ENCODE data around the gene TPMT.

TPMT gene

DNA sequence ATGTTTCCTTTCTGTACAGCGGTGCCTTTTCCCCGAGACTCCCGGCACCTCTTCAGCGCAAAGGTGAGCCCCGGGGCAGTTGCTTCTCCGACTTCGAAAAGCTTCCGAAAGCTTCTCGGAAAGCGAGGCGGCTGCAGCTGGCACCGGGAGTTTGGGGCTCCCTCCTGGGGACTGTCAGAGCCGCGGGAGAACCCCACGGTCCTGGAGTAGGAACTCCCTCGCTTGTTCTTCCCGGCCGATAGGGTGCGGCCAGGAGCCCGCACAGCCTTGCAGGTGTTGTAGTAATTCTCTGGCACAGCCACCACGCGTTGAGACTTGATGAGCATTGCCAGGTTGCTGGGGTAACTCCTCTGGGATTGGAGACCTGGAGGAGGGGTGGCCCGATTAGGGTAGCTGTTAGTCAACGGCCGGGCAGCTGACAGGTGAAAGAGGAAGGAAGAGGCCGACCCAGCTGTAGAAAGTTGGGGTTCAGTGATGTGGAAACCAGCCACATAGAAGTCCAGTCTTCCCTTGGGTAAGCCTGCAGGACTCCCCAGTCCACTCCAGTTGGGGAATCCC is 1.1 kb upstream of the TPMT start:
- TF ChIP-seq RAD21 (IDR thresholded peaks at IDR 0.05; ENCODE audit: low read depth) (peak; percentile 38; the same call in 1 of the 2 replicates), TEAD4 (IDR thresholded peaks at IDR 0.05) (no peak), EGR1 (IDR thresholded peaks at IDR 0.05) (no peak), NFIC (IDR thresholded peaks at IDR 0.05) (0 out of 2 replicates have a peak, but pooled peaks have one; percentile 51), TAF1 (IDR thresholded peaks at IDR 0.05; ENCODE audit: low read depth) (0 out of 2 replicates have a peak, but pooled peaks have one; percentile 13), ZBTB7A (IDR thresholded peaks at IDR 0.05; ENCODE audit: low read depth) (peak; percentile 0; the same call in 1 of the 2 replicates), CEBPB (IDR thresholded peaks at IDR 0.05) (no peak), TCF12 (IDR thresholded peaks at IDR 0.05; ENCODE audit: low read depth) (0 out of 2 replicates have a peak, but pooled peaks have one; percentile 45)
- TF ChIP-seq, protein P1, sequence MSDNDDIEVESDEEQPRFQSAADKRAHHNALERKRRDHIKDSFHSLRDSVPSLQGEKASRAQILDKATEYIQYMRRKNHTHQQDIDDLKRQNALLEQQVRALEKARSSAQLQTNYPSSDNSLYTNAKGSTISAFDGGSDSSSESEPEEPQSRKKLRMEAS (IDR thresholded peaks at IDR 0.05), result peak; percentile 68

DNA sequence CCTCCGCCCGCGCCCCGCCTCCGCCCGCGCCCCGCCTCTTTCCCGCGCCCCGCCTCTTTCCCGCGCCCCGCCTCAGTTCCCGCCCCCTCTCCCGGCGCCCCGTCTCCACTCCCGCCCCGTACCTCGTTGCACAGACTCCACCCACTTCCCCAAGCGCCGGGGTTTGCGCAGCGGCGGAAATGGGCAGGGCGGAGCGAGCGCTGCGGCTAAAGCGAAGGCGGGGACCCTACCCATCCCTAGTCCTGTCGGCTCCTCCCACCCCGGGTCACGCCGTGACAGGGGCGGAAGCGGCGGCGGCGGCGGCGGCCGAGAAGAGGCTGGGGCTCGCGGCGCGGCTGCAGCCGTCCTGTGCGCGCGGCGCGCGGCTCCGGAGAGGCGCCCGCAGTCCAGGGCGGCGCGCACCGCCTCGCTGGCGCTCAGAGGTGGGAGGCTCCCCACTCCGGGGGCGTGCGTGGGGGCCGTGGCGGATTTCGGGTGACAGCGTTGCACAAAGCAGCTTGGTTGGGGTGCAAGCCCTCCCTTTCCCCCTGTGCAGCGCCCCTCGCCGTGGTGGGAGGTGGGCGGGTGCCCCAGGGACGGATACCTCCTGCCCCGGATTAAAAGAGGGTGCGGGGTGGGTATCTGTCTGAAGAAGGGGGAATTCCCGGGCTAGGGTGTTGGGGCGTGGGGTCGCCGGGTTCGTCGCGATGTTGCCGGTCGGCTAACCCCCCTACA is 430 bp upstream of the TPMT start, which contains the start of gene KDM1B:
Gene KDM1B, plus strand, starts transcription at position 273 of the 714 bp plus-strand sequence. CDS start 4,474 bp downstream, outside the sequence.
- TF ChIP-seq CEBPB (IDR thresholded peaks at IDR 0.05), result no peak
- TF ChIP-seq TEAD4 (IDR thresholded peaks at IDR 0.05), result no peak
- TF ChIP-seq, protein P2, sequence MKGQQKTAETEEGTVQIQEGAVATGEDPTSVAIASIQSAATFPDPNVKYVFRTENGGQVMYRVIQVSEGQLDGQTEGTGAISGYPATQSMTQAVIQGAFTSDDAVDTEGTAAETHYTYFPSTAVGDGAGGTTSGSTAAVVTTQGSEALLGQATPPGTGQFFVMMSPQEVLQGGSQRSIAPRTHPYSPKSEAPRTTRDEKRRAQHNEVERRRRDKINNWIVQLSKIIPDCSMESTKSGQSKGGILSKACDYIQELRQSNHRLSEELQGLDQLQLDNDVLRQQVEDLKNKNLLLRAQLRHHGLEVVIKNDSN (IDR thresholded peaks at IDR 0.05), result no peak; the same call in 1 of the 2 replicates
- TF ChIP-seq TAF1 (IDR thresholded peaks at IDR 0.05; ENCODE audit: low read depth), result 0 out of 2 replicates have a peak, but pooled peaks have one; percentile 4
- no peak for TF ChIP-seq FOXM1 (IDR thresholded peaks at IDR 0.05; ENCODE audit: borderline replicate concordance, low read depth)
- TF ChIP-seq TCF12 (IDR thresholded peaks at IDR 0.05; ENCODE audit: low read depth), result no peak; the same call in 1 of the 2 replicates
- no peak for TF ChIP-seq CREB1 (IDR thresholded peaks at IDR 0.05; ENCODE audit: low read depth)
- TF ChIP-seq, protein P1 (IDR thresholded peaks at IDR 0.05), result peak; percentile 17
- peak; percentile 64; the same call in 1 of the 2 replicates for TF ChIP-seq ZBTB7A (IDR thresholded peaks at IDR 0.05; ENCODE audit: low read depth)
- 0 out of 2 replicates have a peak, but pooled peaks have one; percentile 20 for TF ChIP-seq EP300 (IDR thresholded peaks at IDR 0.05; ENCODE audit: borderline replicate concordance)
- no peak for TF ChIP-seq RAD21 (IDR thresholded peaks at IDR 0.05; ENCODE audit: low read depth)
- TF ChIP-seq YY1 (IDR thresholded peaks at IDR 0.05; ENCODE audit: low read depth), result no peak
- TF ChIP-seq EGR1 (IDR thresholded peaks at IDR 0.05), result no peak
- no peak for TF ChIP-seq NFIC (IDR thresholded peaks at IDR 0.05)
- TF ChIP-seq, protein P3, sequence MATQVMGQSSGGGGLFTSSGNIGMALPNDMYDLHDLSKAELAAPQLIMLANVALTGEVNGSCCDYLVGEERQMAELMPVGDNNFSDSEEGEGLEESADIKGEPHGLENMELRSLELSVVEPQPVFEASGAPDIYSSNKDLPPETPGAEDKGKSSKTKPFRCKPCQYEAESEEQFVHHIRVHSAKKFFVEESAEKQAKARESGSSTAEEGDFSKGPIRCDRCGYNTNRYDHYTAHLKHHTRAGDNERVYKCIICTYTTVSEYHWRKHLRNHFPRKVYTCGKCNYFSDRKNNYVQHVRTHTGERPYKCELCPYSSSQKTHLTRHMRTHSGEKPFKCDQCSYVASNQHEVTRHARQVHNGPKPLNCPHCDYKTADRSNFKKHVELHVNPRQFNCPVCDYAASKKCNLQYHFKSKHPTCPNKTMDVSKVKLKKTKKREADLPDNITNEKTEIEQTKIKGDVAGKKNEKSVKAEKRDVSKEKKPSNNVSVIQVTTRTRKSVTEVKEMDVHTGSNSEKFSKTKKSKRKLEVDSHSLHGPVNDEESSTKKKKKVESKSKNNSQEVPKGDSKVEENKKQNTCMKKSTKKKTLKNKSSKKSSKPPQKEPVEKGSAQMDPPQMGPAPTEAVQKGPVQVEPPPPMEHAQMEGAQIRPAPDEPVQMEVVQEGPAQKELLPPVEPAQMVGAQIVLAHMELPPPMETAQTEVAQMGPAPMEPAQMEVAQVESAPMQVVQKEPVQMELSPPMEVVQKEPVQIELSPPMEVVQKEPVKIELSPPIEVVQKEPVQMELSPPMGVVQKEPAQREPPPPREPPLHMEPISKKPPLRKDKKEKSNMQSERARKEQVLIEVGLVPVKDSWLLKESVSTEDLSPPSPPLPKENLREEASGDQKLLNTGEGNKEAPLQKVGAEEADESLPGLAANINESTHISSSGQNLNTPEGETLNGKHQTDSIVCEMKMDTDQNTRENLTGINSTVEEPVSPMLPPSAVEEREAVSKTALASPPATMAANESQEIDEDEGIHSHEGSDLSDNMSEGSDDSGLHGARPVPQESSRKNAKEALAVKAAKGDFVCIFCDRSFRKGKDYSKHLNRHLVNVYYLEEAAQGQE (IDR thresholded peaks at IDR 0.05; ENCODE audit: low read depth), result no peak

DNA sequence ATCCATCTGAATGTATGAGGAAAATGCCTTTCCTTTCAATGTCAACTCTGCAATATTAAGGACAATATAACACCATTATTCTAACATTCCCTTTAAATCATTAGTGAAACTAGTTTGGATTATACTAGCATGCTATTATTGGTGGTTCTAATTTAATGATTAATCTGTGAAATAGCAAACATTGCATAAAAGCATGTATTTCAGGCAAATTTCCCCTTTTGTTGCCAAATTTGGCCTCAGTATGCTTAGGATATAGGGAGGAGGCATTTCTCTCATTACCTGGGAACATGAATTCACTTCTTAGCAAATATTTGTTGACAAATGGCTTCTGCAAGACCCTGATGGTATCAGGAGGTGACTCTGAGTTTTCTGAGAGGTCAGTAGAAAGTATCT is 1.6 kb downstream of the TPMT start:
- TF ChIP-seq CREB1 (IDR thresholded peaks at IDR 0.05; ENCODE audit: low read depth), result no peak

DNA sequence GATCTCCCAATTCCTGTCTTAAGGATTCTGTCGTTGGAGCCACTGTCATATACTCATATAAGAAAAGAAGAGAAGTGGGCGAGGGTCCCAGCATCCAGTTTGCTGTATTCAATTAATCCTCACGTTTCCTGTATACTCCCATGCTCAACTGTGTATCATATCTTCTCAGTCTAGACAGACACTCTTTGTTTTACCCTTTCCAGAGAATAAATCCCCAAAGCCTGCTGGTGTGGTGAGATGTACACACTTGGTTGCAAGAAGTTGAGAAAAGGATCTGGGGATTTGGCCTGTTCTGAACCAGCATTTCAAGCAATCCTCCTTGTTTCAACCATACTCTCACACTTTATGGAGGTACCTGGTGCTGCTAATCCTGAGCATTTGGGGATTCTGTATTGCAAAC is 3.1 kb downstream of the TPMT start:
- TF ChIP-seq FOXM1 (IDR thresholded peaks at IDR 0.05; ENCODE audit: borderline replicate concordance, low read depth), result no peak
- TF ChIP-seq RAD21 (IDR thresholded peaks at IDR 0.05; ENCODE audit: low read depth), result no peak
- TF ChIP-seq, protein P2 (IDR thresholded peaks at IDR 0.05), result no peak
- no peak for TF ChIP-seq TCF12 (IDR thresholded peaks at IDR 0.05; ENCODE audit: low read depth)
- no peak for TF ChIP-seq ZBTB7A (IDR thresholded peaks at IDR 0.05; ENCODE audit: low read depth)
- no peak for TF ChIP-seq YY1 (IDR thresholded peaks at IDR 0.05; ENCODE audit: low read depth)
- TF ChIP-seq, protein P3 (IDR thresholded peaks at IDR 0.05; ENCODE audit: low read depth), result no peak

DNA sequence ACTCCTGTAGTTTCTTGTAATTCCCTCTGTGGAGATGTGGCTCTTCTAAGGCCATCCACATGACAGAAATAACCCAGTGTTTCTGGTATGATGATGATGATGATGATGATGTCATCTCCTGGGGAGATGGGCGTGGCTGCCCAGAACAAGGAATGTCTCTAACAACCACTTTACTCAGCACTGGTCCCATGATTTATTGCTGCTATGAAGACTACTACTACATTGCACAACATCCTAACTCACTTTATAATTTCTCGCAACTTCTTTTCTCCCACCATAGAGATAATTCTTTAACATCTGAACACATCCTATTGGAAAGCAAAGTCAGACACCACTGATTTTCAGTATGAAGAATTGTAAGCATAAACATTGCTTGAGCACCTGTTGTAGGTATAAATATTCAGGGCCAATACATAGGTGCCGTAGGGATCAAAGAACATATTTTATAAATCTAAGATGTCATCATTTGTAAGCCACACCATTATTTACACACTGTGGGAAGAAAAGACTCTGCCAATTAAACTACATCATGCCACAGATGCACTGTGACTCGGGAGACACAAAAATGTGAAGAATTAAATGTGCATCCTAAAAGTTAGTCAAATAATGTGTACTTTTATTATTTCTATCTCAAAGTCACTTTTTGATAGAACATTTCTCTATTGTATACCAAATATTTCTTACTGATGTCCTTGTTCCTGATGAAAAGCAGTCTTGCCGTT is 6.4 kb downstream of the TPMT start:
- TF ChIP-seq RAD21 (IDR thresholded peaks at IDR 0.05; ENCODE audit: low read depth) (no peak), CEBPB (IDR thresholded peaks at IDR 0.05) (peak; percentile 88), EP300 (IDR thresholded peaks at IDR 0.05; ENCODE audit: borderline replicate concordance) (no peak), NFIC (IDR thresholded peaks at IDR 0.05) (no peak), ZBTB7A (IDR thresholded peaks at IDR 0.05; ENCODE audit: low read depth) (no peak), CREB1 (IDR thresholded peaks at IDR 0.05; ENCODE audit: low read depth) (no peak), TEAD4 (IDR thresholded peaks at IDR 0.05) (0 out of 2 replicates have a peak, but pooled peaks have one; percentile 20), EGR1 (IDR thresholded peaks at IDR 0.05) (no peak), YY1 (IDR thresholded peaks at IDR 0.05; ENCODE audit: low read depth) (no peak), TAF1 (IDR thresholded peaks at IDR 0.05; ENCODE audit: low read depth) (no peak), FOXM1 (IDR thresholded peaks at IDR 0.05; ENCODE audit: borderline replicate concordance, low read depth) (no peak)
- TF ChIP-seq, protein P3 (IDR thresholded peaks at IDR 0.05; ENCODE audit: low read depth), result no peak
- TF ChIP-seq, protein P1 (IDR thresholded peaks at IDR 0.05), result no peak
- TF ChIP-seq, protein P2 (IDR thresholded peaks at IDR 0.05), result no peak
